Stimulated activated CD8-positive, alpha-beta memory T cell treated with anti-CD3 and anti-CD28 coated beads, Interleukin-15, amount 100 ng/mL, for 4 hours (primary cell): Measurements from ENCODE around the gene PDZD2.

Source experiments
- DNase-seq, 2 donors: peaks; one replicate each; pipeline ENCODE4 v3.0.0-alpha.2; 2020; ENCODE audit warnings: low read depth in 2 of 2

Gene PDZD2

DNA sequence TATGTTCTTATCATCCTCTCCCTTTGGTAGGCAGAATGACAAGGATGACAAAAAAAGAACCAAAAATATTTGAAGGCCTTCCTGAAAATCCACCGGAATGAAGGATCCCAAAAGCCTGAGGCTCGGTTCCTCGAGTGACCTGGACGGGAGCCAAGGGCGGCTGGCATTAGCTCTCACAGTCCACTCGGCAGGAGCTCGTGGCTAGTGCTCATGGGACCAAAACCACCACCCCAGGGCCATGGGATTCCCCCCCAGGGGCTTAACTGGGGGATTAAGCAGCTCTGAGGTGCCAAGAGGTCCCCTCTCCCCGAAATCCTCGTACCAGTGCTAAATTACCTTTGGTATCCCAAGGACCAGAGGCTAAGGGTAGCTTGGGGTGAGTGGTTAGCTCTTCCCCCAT is 586 bp upstream of the PDZD2 start:
- DNase-seq: no peak

DNA sequence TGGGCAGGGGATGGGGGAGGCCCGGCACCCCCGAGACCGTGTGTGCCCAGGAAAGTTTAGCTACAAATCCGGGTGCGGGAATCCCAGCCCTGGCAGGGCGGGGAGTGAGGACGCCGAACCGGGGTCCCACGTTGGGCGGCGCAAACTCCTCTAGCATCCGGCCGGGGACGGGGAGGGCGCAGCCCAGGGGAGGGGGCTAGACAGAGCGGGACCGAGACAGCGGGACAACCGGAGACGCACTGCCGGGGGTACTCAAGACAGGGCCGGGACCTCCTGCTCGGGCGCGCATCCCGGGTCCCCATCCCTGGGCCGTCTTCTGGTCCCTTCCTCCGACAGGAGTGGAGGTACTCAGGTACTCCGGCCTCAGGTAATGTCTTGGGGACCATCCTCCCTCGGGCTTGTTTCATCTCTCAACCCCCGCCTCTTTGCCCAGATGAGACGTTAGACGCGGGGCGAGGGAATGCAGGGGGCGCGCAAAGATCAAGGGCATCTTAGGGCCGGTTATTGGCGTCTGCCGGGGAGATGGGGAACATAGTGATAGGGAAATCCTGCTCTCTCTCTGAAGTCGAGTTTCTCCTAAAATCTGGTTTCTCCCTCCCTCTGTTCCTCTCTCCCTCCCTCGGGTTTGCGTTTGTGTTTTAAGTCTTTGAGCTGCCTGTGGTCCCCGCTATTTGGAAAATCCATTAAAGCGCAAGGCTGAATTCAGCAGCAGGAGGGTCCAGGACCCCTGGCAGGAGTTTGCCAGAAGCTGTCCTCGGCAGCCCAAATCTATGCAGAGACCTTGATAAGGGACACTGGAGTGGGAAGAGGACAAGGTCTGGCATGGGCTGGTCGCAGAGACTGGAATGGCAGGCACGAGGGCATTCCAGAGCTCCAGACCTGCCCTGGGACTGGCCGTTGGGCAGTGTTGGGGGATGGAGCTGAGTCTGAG is 815 bp downstream of the PDZD2 start:
- no peak for DNase-seq

DNA sequence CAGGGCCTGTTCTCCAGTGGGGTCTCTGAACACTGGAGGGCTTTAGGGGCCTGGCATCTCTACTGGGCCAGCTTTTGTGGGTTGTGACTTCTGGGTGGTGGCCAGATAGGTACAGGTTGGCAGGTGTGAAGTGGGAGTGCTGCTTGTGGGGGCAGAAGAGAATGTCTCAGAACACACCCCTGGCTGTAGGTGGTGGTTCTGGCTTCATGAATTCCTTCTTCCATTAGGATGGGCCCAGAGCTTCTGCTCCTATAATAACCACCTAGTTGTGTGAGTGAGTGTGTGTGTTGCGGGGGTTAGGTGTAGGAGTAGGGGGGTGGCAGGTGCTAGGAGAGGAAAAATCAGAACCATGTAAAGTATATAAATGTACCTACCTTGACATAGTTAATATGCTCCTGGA is 1.6 kb downstream of the PDZD2 start:
- no peak for DNase-seq

DNA sequence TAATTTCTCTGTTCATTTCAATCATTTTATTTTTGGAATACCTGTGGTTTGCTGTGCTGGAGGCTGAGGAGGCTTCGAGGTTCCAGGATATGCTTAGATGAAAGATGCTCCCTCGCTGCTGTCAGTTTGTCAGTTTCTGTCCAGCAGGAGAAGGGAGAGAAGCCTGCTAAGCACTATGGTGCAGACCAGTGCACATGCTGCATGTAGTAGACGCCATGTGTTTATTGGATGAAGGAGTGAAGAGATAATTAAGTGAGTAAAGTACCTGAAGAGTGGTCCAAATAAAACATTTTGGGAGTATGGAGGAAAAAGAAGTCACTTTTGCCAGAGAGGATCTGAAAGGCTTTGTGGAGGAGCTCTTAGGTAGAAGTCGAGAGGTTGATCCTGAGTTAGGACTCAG is 2.1 kb downstream of the PDZD2 start:
- DNase-seq: no peak

DNA sequence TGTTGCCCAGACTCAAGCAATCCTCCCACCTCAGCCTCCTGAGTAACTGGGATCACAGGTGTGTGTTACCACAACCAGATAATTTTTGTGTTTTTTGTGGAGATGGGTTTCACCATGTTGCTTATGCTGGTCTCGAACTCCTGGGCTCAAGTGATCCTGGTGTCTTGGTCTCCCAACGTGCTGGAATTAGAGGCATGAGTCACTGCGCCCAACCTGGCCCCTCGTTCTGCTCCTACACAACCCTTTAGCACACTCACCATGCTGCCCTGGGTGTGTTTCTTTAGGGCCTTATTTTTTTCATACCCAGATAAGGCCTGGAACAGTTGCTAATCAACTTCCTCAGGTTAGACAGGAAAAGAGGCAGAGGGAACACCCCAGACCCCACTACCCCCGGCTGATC is 2.6 kb downstream of the PDZD2 start:
- DNase-seq: no peak

DNA sequence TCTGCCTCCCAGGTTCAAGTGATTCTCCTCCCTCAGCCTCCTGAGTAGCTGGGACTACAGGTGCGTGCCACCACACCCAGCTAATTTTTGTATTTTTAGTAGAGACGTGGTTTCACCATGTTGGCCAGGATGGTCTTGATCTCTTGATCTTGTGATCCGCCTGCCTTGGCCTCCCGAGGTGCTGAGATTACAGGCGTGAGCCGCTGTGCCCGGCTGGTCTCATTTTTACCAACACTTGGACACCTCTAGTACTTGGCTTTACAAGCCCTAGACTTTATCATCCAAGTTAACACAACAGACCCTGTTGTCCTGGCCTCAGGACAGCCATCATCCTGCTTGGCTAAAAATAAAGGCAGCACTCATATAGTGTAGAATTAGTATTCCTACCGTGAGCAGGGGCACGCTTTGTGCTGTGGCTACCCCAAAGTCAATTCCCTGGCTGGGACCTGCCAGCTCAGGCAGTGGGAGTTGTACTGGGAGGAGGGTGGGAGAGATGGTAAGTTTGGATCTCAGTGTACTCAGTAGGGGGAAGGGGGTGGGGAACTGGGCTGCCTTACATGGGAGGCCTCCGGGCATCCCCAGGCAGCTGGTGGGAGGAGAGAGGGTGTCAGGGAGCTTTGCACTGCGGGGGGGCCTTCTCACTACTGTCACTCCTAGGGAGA is 6.6 kb downstream of the PDZD2 start:
- no peak for DNase-seq

DNA sequence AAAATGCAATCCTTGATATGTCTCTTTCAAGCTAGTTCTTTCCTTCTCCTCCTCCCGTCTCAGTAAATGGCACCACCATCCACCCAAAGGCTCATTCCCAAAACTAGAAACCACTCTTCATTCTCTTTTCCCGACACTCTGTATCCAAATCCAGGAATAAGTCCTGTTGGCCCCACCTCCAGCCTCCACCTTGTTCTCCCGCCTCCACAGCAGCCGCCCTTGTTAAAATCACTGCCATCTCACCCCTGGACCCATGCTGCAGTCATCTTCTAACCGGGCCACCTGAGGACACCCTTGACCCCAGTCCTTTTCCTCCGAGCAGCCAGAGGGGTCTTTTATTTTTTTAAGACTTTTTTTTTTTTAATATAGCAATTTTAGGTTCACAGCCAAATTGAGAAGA is 9.4 kb downstream of the PDZD2 start:
- no peak for DNase-seq

DNA sequence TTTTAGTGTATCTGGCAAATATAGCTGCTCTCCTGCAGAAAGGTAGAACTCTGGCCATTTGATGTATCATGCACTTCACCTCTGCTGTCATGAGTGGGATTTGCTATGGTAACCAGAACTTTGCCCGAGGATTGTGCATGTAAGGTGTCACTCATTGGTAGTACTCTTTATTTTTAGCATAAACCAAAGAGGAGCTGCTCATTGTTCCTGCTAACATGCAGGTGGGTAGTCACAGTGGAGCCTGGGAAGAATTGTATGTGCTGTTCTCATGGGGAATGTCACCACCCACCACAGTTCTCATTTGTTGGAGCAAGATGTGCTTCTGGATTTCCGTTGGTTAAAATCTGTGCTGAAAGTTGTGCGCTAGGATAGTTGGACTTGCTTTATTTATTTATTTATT is 12.3 kb downstream of the PDZD2 start:
- no peak for DNase-seq

DNA sequence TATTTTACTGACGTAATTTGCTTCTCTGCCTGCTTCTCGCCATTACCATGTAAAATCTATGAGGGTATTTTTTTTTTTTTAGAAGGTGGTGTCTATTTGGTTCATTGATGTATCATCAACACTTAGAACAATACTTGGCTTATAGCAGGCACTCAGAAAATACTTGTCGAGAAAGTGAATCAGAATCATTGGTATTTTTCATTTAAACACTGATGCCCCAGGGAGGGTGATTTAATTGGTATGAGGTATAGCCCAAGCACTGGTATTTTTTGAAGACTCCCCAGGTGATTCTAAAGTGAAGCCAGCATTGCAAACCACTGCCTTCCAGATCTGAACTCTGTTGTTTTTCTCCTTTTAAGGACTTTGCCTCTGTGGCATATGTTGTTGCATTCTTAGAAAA is 16.6 kb downstream of the PDZD2 start:
- no peak for DNase-seq

DNA sequence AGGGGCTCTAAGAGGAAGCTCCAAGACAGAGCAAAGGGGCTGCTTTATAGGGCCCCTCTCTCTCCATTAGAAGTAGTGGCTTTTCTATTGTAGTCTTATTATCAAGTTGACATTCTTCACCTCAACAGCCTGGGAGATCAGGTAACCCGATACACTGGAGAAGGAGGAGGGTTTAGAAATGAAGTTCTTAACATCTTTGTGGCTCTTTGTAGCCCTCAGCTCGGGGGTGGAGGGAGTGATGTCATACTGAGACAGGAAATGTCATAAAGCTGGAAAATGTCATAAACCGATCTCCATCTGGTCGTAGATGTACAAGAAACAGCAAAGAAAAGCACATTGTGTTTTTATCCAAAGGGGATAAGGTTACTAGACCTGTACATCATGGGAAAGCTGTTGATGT is 17.9 kb downstream of the PDZD2 start:
- DNase-seq: no peak

DNA sequence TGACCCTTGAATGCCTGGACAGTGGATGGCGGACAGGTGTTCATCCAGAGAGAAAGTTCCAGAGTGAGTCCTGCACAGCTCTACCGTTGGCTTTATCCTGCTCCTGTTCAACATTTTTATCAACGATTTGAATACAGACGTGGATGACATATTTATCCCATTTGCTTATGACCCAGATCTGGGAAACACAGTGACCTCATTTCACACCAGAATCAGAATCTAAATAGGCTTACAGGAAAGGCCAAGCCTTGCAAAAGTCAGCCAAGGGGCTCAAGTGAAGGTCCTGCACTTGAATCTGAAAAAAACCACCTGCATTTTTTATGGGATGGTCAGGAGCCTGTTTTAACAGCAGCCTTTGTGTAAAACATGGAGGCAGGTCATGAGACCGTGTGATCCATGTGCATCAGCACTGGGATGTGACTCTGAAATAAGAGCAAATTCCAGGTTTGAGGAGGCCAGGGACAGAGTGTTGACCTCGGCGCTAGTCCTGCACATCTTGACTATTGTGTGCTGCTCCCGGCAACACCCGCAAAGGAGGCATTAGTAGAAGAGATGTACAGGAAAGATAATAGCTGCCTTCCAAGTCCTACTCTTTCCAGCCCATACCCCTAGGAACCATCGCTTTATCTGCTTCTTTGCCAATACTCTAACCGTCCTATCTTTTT is 18.5 kb downstream of the PDZD2 start:
- DNase-seq: no peak

DNA sequence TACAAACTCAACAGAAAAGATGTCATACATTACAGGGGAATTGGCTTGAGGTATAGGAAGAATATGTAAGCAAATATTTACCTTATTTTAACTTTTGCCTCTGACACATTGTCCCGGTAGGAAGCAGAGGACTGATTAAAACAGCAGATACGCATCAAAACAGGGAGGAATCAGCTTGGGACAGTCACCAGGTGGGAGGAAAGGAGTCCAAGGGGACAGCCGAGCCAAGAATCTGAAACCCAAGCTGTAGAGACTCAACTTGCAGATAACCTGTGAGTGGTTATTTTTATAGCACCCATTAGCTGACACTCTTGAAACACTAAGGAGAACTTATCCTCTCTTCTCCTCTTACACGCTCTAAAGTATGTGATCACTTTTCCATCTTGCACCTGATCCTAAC is 22.3 kb downstream of the PDZD2 start:
- DNase-seq: no peak

DNA sequence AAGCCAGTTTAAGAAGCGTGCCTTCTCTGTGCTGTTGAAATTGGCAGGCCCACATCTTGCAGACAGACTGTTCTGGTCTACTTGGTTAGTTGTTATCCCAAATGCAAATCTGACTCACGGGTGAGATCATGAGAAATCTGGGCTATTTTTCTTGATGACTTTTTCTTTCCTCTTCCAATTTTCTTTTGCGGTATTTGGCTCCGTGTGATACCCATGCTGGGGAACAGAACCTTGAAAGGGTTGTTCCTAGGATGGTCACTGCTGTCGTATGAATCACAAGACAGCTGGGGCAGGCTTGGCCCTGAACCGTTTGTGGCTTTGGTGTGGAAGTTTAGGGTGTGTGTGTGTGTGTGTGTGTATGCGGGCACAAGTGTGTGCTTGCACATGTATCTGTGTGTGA is 24.6 kb downstream of the PDZD2 start:
- DNase-seq: no peak

DNA sequence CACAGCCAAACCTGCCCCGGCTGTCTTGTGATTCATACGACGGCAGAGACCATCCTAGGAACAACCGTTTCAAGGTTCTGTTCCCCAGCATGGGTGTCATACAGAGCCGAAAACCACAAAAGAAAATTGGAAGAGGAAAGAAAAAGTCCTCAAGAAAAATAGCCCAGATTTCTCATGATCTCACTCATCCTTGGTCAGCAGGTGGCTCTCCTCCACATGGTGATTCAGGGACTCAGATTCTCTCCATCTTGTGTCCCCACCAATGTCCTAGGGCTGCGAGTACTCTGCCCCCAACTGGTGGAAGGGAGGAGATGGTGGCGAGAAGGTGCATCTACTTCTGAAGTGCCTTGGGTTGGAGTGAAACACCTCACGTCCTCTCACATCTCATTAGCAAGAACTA is 25.6 kb downstream of the PDZD2 start:
- DNase-seq: no peak

DNA sequence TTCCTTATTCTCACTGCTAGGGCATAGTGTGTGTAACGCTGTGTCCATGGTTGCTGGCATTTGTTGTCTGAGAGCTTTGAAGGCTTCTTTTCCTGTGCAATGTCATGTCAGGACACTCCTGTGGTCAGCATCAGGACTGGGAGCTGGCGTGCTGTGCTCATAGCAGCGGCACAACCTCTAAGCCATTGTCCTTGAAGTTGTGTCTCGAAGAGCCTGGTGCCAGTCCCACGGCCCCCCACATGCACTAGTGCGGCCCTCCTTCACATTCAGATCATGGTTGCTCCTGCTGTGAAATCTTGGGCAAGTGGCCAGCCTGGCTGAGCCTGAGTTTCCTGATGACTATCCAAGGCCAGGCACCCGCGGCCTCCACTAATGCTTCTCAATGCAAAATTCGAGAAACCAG is 32.4 kb downstream of the PDZD2 start:
- DNase-seq: no peak

DNA sequence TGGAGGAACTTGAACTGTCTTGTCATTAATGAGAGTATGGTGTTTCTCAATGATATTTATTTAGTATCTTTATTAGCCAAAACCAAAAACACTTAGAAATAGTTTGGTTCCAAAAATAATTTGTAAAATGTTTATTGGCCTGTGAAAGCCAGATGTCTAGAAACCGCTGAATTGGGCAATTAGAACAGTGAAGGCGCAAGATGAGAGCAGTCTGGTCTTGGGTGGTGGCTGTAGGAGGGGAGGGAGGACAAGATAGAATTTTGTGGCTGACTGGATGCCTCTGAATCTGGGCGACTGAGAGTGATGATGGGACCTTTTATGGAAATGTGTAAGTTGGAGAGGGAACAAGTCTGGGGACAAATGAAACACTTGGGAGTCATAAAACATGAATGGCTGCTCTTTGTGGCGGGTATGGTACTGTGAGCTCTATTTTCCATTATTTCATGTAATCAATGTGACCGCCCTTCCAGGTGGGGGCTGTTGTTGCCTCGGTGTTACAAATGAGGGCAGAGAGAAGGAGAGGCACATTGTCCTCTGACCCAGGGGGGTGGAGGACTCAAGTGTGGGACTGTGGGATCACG is 35.5 kb downstream of the PDZD2 start:
- no peak for DNase-seq

DNA sequence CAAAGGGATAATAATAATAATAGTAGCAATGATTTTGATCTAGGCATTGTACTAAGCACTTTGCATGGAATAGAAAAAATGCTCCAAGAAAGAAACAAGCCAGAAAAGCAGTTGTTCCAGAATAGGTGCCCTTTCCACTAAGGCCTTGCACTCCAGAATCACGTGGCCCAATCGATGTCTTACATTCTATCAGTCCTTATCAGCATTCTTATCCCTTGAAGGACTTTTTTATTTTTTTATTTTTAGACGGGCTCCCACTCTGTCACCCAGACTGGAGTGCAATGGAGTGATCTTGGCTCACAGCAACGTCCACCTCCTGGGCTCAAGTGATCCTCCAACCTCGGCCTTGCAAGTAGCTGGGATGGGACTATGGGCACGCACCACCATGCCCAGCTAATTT is 36.5 kb downstream of the PDZD2 start:
- no peak for DNase-seq

DNA sequence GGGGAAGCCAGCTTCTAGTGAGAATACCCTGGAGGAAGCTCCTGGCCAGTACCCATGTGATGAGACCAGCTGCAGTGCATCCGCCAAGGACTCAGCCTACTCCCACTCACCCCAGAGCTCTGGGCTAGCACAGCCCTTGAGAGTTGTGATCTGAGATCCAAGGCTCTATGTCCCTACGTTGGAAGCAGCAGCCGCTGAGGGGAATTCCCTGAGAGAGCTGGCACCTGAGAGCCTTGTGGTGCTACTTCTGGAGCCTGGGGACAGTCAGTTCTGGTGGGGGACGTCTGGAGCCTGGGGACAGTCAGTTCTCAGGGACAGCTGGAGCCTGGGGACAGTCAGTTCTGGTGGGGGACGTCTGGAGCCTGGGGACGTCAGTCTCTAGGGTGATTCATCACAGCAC is 39.2 kb downstream of the PDZD2 start:
- no peak for DNase-seq

DNA sequence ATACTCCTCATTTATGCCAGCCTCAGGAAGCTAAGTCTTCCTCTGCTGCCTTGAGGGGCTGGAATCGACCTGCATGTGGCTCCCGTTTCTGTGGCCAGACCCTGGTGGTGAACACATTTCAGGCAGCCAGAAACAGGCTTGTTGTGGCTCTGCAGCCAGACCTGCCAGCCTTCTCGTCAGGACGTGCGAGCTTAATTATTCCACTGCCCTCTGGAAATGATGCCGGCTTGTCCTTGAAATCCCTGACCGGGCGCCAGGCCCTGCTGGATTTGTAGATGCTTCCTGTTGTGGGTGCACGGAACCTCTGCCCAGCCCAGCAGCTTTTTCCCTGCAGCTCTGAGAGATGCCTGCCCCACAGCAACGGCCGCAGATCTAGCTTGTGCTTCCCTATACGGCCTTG is 41.6 kb downstream of the PDZD2 start:
- DNase-seq: no peak

DNA sequence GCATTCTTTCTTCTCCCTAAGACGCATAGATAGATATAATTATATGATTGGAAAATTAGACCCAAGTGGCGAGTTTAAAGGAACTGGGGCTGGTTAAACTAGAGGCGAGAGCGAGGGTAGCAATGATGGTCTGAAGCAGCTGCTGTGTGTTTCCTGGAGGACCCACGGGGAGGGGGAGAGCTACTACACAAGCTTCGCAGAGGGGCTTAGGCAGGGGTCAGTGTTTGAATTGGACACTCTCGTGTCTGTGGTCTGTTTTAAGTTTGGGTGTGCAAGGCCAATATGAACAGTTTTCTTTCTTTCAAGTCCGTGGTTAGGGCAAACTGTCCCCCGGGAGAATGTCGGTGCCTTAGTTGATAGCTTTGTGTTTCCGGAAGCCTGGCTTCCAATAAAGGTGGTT is 43.1 kb downstream of the PDZD2 start:
- DNase-seq: no peak

DNA sequence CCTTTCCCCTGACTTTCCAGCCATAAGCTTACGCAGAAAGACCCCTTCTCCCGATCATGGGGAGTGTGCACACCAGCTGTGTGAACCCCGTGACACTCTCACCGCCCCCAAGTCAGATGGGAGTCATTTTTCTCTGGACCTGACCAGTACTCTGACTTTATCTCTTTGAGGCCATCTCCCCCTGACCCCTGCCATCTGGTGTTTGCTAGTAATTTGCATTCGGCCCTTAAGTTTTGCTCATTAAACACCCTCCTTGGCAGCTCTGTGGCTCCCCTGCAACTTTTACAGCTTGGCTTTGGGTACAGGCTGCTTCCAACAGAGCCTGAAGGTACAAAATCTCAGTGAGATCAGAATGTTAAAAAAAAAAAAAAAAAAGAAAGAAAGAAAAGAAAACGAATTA is 43.9 kb downstream of the PDZD2 start:
- no peak for DNase-seq

DNA sequence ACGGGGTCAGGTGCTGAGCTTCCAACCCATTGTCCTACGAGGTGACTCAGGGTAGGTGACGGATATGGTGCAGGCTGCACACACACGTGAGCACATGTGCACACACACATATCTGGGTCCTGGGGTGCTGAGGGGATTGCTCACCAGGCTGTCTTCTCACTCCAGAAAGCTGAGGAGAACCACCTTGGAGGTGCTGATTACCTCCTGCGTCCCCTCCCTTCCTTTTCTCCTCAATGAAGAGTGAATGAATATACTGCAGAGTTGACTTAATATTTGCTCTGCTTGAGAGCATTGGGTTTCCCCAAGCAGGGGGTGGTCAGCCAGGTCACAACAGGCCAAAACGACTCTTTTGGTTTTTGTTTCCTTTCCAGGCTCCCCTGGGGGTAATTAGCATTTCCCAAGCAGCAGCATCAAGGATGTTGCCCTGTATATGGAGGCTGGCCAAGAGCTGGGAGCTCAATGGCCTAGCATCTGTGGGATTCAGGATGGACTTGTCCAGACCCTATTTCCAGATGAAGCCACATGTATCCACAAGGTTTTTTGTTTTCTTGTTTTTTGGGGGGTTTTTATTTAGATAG is 49.7 kb downstream of the PDZD2 start:
- DNase-seq: no peak
